ENCODE results near the gene HERPUD1.
"Not testable (repeated sequence)": the region's sequence is repeated elsewhere in the genome, so short reads cannot be mapped to it uniquely, and the experiment has no call there.

Gene HERPUD1

DNA sequence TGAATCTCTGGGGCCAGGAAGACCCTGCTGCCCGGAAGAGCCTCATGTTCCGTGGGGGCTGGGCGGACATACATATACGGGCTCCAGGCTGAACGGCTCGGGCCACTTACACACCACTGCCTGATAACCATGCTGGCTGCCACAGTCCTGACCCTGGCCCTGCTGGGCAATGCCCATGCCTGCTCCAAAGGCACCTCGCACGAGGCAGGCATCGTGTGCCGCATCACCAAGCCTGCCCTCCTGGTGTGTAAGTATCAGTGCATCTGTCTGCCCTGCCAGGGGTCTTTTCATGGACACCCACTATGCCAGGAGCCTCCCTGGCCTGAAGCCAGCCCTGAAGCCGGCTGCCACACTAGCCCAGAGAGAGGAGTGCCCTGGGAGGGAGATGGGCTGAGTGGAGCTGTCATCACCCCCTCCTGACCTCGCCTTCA is 29.9 kb downstream of the HERPUD1 start, which contains the start of gene CETP:
TSS of gene CETP (plus strand) at position 100 of the 431 bp plus-strand sequence. CDS start at position 130, 30 bp downstream.
- no peak for DNase-seq

DNA sequence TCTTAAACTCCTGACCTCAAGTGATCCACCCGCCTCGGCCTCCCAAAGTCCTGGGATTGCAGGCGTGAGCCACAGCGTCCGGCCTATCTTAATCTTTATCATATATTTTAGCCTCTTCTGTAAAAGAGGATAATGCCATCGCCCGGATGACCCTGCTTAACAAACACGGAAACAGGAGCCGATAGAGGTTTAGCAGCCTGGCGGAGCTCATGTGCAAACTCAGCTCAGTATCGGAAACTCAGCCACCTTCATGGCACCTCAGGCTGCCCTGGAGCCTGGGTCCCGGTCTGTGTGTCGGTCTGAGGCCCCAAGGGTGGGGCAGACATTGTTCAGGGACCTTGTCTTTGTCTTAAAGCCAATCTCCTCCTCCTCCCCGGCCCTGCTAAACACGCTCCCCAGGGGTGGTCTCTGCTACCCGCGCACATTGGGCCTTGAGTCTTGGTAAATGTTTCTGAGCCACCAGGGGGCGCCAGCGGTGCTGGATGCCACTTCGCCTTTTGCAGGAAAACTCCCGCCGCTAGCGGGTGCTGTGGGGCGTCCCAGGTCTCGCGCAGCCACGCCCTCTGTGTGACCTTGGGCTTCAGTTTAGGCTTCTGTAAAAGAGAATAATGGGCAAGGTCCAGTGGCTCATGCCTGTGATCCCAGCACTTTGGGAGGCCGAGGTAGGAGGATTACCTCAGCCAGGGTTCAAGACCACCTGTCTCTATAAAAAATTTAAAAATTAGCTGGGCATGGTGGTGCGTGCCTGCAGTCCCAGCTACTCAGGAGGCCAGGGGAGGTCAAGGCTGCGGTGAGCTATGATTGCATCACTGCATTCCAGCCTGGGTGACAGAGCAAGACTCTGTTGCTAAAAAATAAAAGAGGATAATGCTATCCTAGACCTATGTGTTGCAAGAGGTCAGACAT is 32.6 kb downstream of the HERPUD1 start:
- peak; percentile 95 for DNase-seq

- DNase-seq = peak; percentile 59
Observed at GRCh38 chr16:56965149-56966092, 33.5 kb downstream of the HERPUD1 start.

DNA sequence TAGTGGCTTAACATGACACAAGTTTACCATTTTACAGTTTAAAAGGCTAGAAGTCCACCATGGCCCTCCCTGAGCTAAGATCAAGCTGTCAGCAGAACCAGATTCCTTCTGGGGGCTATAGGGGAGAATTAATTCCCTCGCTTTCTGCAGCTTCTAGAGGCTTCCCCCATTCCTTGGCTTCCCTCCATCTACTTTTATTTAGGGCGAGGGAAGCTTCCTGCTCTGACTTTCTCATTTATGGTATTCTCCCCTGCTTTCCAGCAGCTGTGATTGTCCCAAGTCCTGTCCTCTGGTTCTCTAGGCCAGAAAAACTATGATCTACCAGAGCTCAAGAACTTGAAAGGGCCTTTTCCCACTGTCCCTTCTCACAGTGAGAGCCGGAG is 34.1 kb downstream of the HERPUD1 start:
- no peak for DNase-seq

- DNase-seq = no peak
Observed at GRCh38 chr16:56967733-56968132, 35.8 kb downstream of the HERPUD1 start.

DNA sequence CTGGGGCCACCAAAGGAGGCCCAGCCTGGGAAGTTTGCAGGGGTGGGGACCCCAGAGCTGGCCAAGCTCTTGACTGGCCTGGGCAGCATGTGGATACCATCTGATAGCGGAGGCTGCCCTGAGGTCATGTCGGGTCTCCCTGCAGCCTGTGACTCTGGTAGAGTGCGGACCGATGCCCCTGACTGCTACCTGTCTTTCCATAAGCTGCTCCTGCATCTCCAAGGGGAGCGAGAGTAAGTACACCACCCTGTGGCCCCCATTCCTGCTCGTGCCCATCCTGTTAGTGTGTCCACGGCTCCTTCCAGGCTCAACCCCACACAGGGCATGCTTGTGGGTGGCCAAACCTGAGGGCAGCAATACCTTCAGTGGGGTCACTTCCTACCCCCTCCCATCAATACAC is 37.8 kb downstream of the HERPUD1 start:
- DNase-seq = no peak

GRCh38 chr16:56970934-56971767 is 39.2 kb downstream of the HERPUD1 start:
- no peak for DNase-seq

- no peak for DNase-seq
Observed at GRCh38 chr16:56971768-56972043, 39.8 kb downstream of the HERPUD1 start.

DNA sequence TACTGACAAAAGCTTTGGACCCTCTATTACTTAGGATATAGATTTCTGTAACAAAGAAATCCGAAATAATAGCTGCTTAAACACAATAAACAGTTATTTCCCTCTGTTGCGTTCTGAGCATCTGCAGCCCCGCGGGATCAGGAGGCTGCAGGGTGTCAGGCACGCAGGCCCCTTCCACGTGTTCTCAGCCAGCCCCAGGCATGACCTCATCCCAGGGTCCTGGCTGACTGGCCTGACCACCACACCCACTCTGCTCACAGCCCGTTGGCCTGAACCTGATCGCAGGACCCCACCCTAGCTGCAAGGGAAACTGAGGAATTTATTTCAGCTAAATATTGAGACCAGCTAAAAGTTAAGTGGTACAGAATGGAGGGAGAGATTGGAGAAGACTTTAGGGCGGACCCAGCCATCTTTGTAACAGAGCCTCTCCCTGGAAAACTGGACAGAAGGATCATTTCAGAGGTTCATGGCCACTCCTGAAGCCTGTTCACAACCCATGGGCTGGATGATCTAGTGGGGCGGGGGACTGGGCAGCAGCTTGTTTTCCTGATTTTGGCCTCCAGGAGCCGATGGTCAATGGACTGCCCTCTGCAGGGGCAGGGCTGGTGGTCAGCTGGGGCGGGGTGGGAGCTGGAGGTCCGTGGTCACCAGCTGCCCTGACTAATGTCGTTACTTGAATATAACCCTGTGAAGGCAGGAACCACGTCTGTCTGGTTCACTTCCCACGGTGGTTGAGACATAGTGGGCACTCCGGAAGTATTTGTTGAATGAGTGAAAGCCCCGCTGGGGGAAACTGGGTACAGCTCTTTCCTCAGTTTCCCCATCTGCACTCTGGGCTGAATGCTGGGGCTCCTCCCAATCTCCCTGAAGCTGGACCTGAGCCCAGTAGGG is 40.7 kb downstream of the HERPUD1 start:
- no peak for DNase-seq

DNA sequence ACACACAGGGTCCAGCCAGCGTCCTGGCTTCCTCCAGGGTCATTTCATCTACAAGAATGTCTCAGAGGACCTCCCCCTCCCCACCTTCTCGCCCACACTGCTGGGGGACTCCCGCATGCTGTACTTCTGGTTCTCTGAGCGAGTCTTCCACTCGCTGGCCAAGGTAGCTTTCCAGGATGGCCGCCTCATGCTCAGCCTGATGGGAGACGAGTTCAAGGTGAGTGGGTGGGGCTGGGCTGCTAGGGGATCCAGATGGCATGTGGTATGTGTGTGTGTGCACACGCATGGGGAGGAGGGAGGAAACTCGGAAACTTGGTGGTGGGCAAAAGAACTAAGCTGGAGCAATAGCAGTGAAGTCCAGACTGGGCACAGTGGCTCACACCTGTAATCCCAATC is 41.4 kb downstream of the HERPUD1 start:
- DNase-seq = no peak

DNA sequence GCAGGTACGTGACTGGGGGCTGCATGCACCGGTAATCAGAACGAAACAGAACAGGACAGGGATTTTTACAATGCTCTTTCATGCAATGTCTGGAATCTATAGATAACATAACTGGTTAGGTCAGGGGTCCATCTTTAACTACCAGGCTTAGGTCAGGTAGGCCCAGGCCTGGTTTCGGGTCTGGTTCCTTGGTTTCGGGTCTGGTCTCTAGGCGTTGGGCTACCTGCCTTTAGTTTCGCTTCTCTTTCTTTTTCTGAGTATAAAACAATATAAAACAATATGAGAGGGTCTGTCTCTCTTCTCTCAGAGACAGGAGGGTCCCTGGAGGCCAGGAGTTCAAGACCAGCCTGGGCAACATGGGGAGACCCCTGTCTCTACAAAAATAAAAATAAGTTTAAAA is 42.0 kb downstream of the HERPUD1 start:
- DNase-seq = not testable (repeated sequence)

DNA sequence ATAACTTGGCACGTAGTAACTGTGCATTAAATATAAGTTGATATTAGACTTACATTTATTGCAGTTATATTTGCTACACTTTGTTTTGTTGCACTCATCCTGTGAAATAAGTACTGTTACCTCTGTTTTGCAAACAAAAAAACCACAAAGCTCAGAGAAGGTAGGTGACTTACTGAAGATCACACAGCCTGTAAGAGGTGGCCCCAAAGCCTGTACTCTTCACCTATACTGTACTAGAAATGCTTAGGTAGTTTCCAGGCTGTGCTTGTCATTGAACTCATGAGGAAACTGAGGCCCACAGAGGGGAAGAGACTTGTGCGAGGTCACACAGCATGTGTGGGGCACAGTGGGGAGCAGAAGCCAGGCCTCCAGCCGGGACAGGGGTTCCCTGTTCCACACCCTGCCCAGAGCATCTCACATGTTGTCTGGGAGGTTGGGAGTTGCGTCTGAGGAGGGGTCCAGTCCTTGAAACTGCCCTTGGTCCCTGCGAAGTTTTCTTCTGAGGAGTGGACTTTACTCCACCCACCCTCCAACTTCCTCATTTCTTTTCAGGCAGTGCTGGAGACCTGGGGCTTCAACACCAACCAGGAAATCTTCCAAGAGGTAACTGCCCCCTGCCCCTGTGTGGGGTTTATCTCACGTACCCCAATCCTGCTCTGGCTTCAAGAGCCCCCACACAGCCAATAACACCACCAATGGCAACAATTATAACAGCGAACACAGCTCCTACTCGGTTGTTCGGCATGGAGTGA is 42.8 kb downstream of the HERPUD1 start:
- DNase-seq = no peak

- DNase-seq = no peak
Observed at GRCh38 chr16:56975714-56976113, 43.8 kb downstream of the HERPUD1 start.

DNA sequence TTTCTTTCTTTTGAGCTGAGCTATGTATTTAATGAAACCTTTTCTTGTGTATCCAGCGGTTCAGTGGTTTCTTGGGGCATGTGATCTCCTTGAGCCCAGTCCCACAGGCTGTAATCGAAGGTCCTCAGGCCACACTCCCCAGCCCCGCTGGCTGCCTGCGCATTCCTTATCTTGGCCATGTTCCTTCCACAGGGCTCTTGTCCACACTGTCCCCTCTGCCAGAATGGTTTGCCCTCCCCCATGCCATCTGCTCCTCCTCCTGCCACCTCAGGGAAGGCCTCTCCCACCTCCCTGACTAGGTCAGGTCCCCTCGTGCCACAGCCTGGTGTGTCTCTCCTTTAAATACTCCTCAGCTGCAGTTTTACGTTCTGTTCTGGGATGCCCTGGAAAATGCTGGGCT is 45.3 kb downstream of the HERPUD1 start:
- DNase-seq = no peak

DNA sequence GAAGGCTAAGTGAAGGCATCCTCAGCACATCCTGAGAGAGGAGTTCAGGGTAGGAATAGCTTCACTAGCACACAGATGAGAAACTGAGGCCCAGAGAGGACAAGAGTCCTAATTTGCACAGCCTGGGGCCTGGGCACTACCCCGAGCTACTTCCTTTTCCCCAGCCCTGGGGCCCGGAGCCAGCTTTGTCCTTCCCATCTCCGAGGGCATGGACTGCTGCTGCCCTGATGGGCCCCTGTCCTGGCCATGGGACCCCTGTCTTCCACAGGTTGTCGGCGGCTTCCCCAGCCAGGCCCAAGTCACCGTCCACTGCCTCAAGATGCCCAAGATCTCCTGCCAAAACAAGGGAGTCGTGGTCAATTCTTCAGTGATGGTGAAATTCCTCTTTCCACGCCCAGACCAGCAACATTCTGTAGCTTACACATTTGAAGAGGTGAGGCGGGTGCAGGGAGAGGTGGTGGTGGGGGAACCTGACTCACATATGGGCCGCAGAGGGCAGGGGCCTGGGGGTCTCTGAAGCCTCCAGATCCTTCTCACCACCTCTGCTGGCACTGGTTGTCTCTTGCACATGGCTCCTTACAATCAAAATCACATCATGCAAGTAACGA is 46.0 kb downstream of the HERPUD1 start:
- no peak for DNase-seq

- DNase-seq = no peak
Observed at GRCh38 chr16:56980201-56980535, 48.2 kb downstream of the HERPUD1 start.

GRCh38 chr16:56980792-56981724 is 49.1 kb downstream of the HERPUD1 start:
- no peak for DNase-seq

DNA sequence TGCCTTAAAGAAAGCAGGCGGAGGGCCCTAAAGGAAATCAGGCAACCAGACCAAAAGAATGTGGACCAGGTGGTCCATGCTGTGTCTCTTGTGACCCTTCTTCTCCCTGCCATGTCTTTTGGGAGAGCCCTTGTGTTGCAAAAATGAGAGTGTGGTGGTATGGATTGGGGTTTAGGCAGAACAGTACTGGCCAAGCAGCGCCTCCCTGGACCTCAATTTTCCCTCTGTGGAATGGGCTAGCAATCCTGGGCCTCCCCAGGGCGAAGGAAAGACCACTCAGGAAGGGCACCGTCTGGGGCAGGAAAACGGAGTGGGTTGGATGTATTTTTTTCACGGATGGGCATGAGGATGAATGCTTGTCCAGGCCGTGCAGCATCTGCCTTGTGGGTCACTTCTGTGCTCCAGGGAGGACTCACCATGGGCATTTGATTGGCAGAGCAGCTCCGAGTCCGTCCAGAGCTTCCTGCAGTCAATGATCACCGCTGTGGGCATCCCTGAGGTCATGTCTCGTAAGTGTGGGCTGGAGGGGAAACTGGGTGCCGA is 49.9 kb downstream of the HERPUD1 start:
- DNase-seq = no peak

GRCh38 chr16:56982695-56983094 is 50.8 kb downstream of the HERPUD1 start:
- DNase-seq = no peak
